Trophoblast cell (in vitro differentiated cells and primary cell): ENCODE results near the gene ZNF134.

Experiments
- DNase-seq, 2 donors: peaks; one replicate each; pipeline ENCODE4 v3.0.0-alpha.2; 2016
- H2AFZ ChIP-seq: 2 replicates; pipeline ENCODE4 v1.6.1; 2013; ENCODE audit warnings: low read length, moderate library complexity, mild to moderate bottlenecking; ENCODE audit not compliant: insufficient read depth, poor library complexity
- H2AK5ac ChIP-seq: 2 replicates; pipeline ENCODE4 v1.6.1; 2013; ENCODE audit warnings: mild to moderate bottlenecking, low read length
- H2BK120ac ChIP-seq: 2 replicates; pipeline ENCODE4 v1.6.1; 2013; ENCODE audit warnings: low read length, mild to moderate bottlenecking, moderate library complexity; ENCODE audit not compliant: insufficient read depth, poor library complexity
- H2BK12ac ChIP-seq: 2 replicates; pipeline ENCODE4 v1.6.1; 2013; ENCODE audit warnings: mild to moderate bottlenecking, low read length, moderate library complexity
- H2BK5ac ChIP-seq: 2 replicates; pipeline ENCODE4 v1.6.1; 2013; ENCODE audit warnings: low read length, low read depth, moderate library complexity, mild to moderate bottlenecking; ENCODE audit not compliant: poor library complexity
- H3K14ac ChIP-seq: 2 replicates; pipeline ENCODE4 v1.6.1; 2013; ENCODE audit warnings: mild to moderate bottlenecking, low read length
- H3K18ac ChIP-seq: 2 replicates; pipeline ENCODE4 v1.6.1; 2013; ENCODE audit warnings: mild to moderate bottlenecking, low read length
- H3K23ac ChIP-seq: 2 replicates; pipeline ENCODE4 v1.6.1; 2013; ENCODE audit warnings: low read length
- H3K27ac ChIP-seq: 2 replicates; pipeline ENCODE4 v1.5.1; 2013; ENCODE audit warnings: low read depth, mild to moderate bottlenecking, inconsistent platforms, low read length, moderate library complexity
- H3K27me3 ChIP-seq: 2 replicates; pipeline ENCODE4 v1.6.1; 2013; ENCODE audit warnings: inconsistent platforms, mild to moderate bottlenecking, low read length, moderate library complexity; ENCODE audit not compliant: insufficient read depth
- H3K36me3 ChIP-seq, 2 experiments: 1 replicate in 1 of 2; 2 replicates in 1 of 2; pipeline ENCODE4 v1.6.1; 2013; ENCODE audit warnings: low read length in 2 of 2, mild to moderate bottlenecking in 2 of 2, moderate library complexity in 1 of 2; ENCODE audit not compliant: insufficient read depth in 2 of 2, control insufficient read depth in 1 of 2
- H3K4ac ChIP-seq: 2 replicates; pipeline ENCODE4 v1.6.1; 2013; ENCODE audit warnings: low read depth, mild to moderate bottlenecking, low read length, moderate library complexity
- H3K4me1 ChIP-seq, 2 experiments: 1 replicate in 1 of 2; 2 replicates in 1 of 2; pipeline ENCODE4 v1.6.1; 2013; ENCODE audit warnings: low read length in 2 of 2, mild to moderate bottlenecking in 2 of 2, moderate library complexity in 1 of 2; ENCODE audit not compliant: insufficient read depth in 2 of 2, control insufficient read depth in 1 of 2
- H3K4me2 ChIP-seq: 2 replicates; pipeline ENCODE4 v1.6.1; 2013; ENCODE audit warnings: inconsistent platforms, mild to moderate bottlenecking, low read length, moderate library complexity
- H3K4me3 ChIP-seq: 2 replicates; pipeline ENCODE4 v1.5.1; 2013; ENCODE audit warnings: mild to moderate bottlenecking, low read depth, low read length, inconsistent platforms
- H3K79me1 ChIP-seq: one replicate; pipeline ENCODE4 v1.6.1; 2013; ENCODE audit warnings: low read length
- H3K79me2 ChIP-seq: 2 replicates; pipeline ENCODE4 v1.6.1; 2013; ENCODE audit warnings: low read length, mild to moderate bottlenecking; ENCODE audit not compliant: control insufficient read depth, insufficient read depth, poor library complexity
- H3K9ac ChIP-seq: 2 replicates; pipeline ENCODE4 v1.6.1; 2013; ENCODE audit warnings: mild to moderate bottlenecking, low read length
- H3K9me3 ChIP-seq: 2 replicates; pipeline ENCODE4 v1.6.1; 2013; ENCODE audit warnings: low read depth, mild to moderate bottlenecking, control low read depth, inconsistent platforms, low read length; ENCODE audit not compliant: insufficient read depth
- H4K12ac ChIP-seq: 2 replicates; pipeline ENCODE4 v1.6.1; 2013; ENCODE audit warnings: low read depth, mild to moderate bottlenecking, low read length, moderate library complexity
- H4K8ac ChIP-seq: 2 replicates; pipeline ENCODE4 v1.6.1; 2013; ENCODE audit warnings: low read depth, mild to moderate bottlenecking, low read length, moderate library complexity
- H4K91ac ChIP-seq: one replicate; pipeline ENCODE4 v1.6.1; 2013; ENCODE audit warnings: low read depth, mild to moderate bottlenecking, low read length, moderate library complexity
- WGBS: extraction: QIAGEN DNeasy Blood & Tissue Kit; methylation state at CpG from one replicate; pipeline ENCODE4 v1.1.7; 2013; ENCODE audit warnings: missing lambda C conversion rate; ENCODE audit not compliant: insufficient read length, insufficient coverage; ENCODE audit errors: extremely low coverage; 5-methylcytosine and 5-hydroxymethylcytosine counted together

ZNF134 gene

DNA sequence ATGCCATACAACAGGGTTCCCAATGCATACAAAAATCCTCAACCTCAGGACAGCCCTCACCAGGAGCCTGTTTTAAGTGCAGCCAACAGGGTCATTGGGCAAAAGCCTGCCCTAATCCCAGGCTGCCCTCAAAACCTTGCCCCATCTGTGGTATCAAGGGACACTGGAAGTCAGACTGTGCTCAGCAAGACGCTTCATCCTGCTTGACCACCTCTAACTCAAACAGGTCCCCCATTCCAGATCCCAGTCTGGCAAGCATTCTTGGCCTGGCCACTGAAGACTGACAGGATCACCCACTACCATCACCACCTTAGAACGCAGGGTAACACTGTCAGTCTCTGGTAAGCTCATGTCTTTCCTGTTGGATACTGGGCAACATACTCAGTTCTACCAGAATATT is 39.6 kb downstream of the ZNF134 start:
- Histone ChIP-seq H2BK120ac (no peak overlapping the region), H3K14ac (no peak overlapping the region), H4K12ac (no peak overlapping the region), H3K4me3 (no peak overlapping the region), H3K36me3 (no peaks in the 10 kb centered on the region), H2AFZ (no peak overlapping the region), H2BK12ac (no peak overlapping the region), H4K8ac (no peak overlapping the region), H3K27ac (no peak overlapping the region), H2AK5ac (no peak overlapping the region), H3K27me3 (no peaks in the 10 kb centered on the region), H3K9me3 (peaks cover 4% of the 10 kb centered on the region), H4K91ac (no peak overlapping the region), H3K9ac (no peak overlapping the region), H3K4ac (no peak overlapping the region), H3K79me1 (peaks cover 16% of the 10 kb centered on the region), H2BK5ac (no peak overlapping the region), H3K23ac (no peak overlapping the region), H3K79me2 (peaks cover 5% of the 10 kb centered on the region), H3K4me2 (no peak overlapping the region), H3K4me1 (peaks cover 9 to 18% of the 10 kb centered on the region in 2 experiments), H3K18ac (no peak overlapping the region)
- DNase-seq = no peak
- no CpG with 5 or more reads among the region's 2 CpGs for WGBS

DNA sequence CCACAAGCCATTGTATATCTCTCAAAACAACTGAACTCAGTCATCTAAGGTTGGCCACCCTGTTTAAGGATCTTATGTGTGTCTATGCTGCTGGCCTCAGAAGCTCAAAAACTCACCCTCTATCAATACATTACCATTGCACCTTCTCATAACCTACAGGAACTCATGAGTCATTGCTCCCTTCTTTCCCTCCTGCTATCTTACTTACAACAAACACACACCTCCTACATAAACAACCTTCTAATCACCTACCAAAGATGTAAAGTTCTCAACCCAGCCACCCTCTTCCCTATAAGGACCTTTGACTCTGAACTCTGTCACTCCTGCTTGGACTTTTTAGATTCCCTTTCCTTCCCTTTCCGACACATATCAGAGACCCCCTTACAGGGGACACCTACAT is 41.4 kb downstream of the ZNF134 start:
- Histone ChIP-seq H3K9ac (no peak overlapping the region), H2AK5ac (no peak overlapping the region), H3K14ac (no peak overlapping the region), H3K4me3 (no peak overlapping the region), H3K36me3 (no peaks in the 10 kb centered on the region), H3K4me2 (no peak overlapping the region), H3K18ac (no peak overlapping the region), H3K79me2 (peaks cover 5% of the 10 kb centered on the region), H4K91ac (no peak overlapping the region), H3K9me3 (peaks cover 4% of the 10 kb centered on the region), H3K4ac (no peak overlapping the region), H3K23ac (no peak overlapping the region), H4K8ac (no peak overlapping the region), H2BK120ac (no peak overlapping the region), H4K12ac (no peak overlapping the region), H3K27ac (peak overlapping the region; percentile 32), H2AFZ (no peak overlapping the region), H2BK5ac (no peak overlapping the region), H3K79me1 (peaks cover 16% of the 10 kb centered on the region), H3K27me3 (no peaks in the 10 kb centered on the region), H2BK12ac (no peak overlapping the region), H3K4me1 (peaks cover 9 to 18% of the 10 kb centered on the region in 2 experiments)
- peak in 1 of 2 donors; percentile 48 for DNase-seq
- WGBS = no CpG with 5 or more reads among the region's 1 CpG

DNA sequence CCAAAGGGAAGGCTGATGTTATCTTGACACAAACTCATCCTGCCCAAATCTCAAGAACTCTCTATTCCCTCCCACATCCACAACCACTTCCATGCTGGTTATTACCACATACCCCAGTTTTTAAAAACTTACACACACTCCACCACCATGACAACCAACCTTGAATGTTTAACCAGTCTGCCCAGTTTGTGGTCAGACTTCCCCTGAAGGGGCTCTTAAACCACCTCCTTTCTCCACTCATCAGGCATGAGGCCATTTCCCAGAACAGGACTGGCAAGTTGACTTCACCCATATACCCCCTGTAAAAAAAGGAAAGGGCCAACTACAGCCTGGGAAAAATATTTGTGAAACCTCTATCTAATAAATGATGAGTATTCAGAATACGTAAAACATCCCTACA is 42.3 kb downstream of the ZNF134 start:
- no peak overlapping the region for H3K4me2 ChIP-seq
- H2BK120ac ChIP-seq = no peak overlapping the region
- no peak overlapping the region for H3K18ac ChIP-seq
- no peak overlapping the region for H3K4me3 ChIP-seq
- WGBS = no CpG with 5 or more reads among the region's 1 CpG
- peaks cover 4% of the 10 kb centered on the region for H3K9me3 ChIP-seq
- no peak overlapping the region for H3K23ac ChIP-seq
- no peak overlapping the region for H4K12ac ChIP-seq
- no peaks in the 10 kb centered on the region for H3K36me3 ChIP-seq
- H3K79me2 ChIP-seq = peaks cover 5% of the 10 kb centered on the region
- no peak overlapping the region for H2AK5ac ChIP-seq
- H3K14ac ChIP-seq = no peak overlapping the region
- H2AFZ ChIP-seq = no peak overlapping the region
- H3K4ac ChIP-seq = no peak overlapping the region
- H3K4me1 ChIP-seq = peaks cover 9 to 12% of the 10 kb centered on the region in 2 experiments
- no peak overlapping the region for H3K9ac ChIP-seq
- H2BK12ac ChIP-seq = no peak overlapping the region
- H3K79me1 ChIP-seq = peaks cover 14% of the 10 kb centered on the region
- H4K8ac ChIP-seq = no peak overlapping the region
- no peak overlapping the region for H2BK5ac ChIP-seq
- no peaks in the 10 kb centered on the region for H3K27me3 ChIP-seq
- H4K91ac ChIP-seq = no peak overlapping the region
- peak overlapping the region; percentile 32 for H3K27ac ChIP-seq
- DNase-seq = peak; percentile 91 to 98

DNA sequence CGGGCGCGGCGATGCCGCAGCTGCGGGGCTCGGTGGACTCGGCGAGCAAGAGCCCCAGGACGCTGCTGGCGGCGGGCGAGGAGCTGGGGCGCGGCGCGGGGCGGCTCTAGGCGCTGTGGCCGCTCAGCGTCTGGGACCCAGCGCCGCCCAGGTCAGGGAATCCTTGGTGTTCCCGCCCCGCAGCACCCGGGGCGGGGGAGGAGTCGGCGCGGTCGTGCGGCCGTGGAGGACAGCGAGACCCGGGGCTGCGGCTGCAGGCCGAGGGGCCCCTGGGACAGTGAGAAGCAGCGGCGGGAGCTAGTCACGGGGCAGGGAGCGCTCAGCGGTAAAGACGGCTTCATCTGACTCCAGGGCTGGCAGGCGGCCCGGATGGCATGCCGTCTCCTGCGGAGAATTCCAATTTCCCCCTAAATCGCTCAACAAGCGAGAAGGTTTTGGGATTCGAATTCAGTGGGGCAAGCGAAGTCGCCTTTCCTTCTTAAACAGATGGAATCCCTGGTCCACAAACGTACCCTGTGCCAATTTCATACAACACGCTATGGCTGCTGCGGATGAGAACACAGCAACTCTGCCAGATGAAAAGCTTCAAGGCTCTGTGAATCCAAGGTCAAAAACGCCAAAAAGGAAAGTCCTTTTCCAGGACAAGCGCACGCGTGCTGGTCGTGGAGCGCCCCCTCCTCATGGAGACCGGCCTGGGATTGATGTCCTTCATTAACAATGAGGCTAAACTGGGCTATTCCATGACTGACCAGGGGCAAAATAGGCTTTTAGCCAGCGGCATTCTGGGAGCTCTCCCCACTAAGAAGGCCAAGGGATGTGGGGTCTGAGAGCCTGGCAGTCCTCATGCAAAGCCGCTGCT is 50.5 kb downstream of the ZNF134 start:
- H2AK5ac ChIP-seq = no peak overlapping the region
- peak overlapping the region; percentile 21 for H4K91ac ChIP-seq
- H4K8ac ChIP-seq = peak overlapping the region; percentile 58
- no peaks in the 10 kb centered on the region for H3K27me3 ChIP-seq
- H3K4me1 ChIP-seq = no peaks in the 10 kb centered on the region
- no peaks in the 10 kb centered on the region for H3K36me3 ChIP-seq
- H3K9me3 ChIP-seq = peaks cover 2% of the 10 kb centered on the region
- no peak overlapping the region for H3K27ac ChIP-seq
- no peak overlapping the region for H3K23ac ChIP-seq
- H3K9ac ChIP-seq = no peak overlapping the region
- H2BK12ac ChIP-seq = no peak overlapping the region
- peak overlapping the region; percentile 56 for H3K4me3 ChIP-seq
- DNase-seq = peak; percentile 64 to 71
- peak overlapping the region; percentile 68 for H3K4me2 ChIP-seq
- no peak overlapping the region for H3K18ac ChIP-seq
- H3K4ac ChIP-seq = no peak overlapping the region
- WGBS = no CpG with 5 or more reads among the region's 64 CpGs
- H2BK120ac ChIP-seq = no peak overlapping the region
- no peak overlapping the region for H2BK5ac ChIP-seq
- no peaks in the 10 kb centered on the region for H3K79me2 ChIP-seq
- peaks cover 3% of the 10 kb centered on the region for H3K79me1 ChIP-seq
- H3K14ac ChIP-seq = peak overlapping the region; percentile 22
- peak overlapping the region; percentile 95 for H2AFZ ChIP-seq
- peak overlapping the region; percentile 43 for H4K12ac ChIP-seq
